Fibroblast of pulmonary artery (primary cell): ENCODE data around the gene DHRS3.

Source experiments
- DNase-seq: peaks from one replicate; pipeline ENCODE4 v3.0.0-alpha.2; 2010; ENCODE audit warnings: low read depth
- H3K4me3 ChIP-seq: replicated peaks from 2 replicates; pipeline ENCODE4 v1.5.1; 2011; ENCODE audit warnings: low read depth, mild to moderate bottlenecking, control low read depth, low read length, moderate library complexity
- TF ChIP-seq, protein P1 (sequence below): IDR thresholded peaks from 2 replicates; pipeline ENCODE4 v1.5.1; 2011; ENCODE audit warnings: mild to moderate bottlenecking, control low read depth, low read length, inconsistent platforms; ENCODE audit errors: missing control alignments

Gene DHRS3

DNA sequence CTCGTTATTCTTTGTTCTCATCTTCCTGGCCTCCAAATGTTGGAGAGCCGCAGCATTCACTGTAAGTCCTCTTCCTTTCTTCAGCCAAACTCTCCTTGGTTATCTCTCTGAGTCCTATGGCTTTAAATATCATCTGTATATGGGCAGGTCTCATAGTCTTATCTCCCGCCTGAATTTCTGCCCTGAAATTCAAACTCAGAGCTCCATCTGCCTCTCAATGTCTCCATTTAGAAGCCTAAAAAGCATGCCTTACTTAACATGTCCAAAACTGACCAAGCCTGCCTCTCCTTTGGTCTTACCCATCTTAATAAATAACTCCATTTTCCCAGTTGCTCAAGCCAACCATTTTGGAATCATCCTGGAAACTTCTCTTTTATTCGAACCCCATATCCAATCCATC is 80.7 kb downstream of the DHRS3 start:
- TF ChIP-seq, protein P1, sequence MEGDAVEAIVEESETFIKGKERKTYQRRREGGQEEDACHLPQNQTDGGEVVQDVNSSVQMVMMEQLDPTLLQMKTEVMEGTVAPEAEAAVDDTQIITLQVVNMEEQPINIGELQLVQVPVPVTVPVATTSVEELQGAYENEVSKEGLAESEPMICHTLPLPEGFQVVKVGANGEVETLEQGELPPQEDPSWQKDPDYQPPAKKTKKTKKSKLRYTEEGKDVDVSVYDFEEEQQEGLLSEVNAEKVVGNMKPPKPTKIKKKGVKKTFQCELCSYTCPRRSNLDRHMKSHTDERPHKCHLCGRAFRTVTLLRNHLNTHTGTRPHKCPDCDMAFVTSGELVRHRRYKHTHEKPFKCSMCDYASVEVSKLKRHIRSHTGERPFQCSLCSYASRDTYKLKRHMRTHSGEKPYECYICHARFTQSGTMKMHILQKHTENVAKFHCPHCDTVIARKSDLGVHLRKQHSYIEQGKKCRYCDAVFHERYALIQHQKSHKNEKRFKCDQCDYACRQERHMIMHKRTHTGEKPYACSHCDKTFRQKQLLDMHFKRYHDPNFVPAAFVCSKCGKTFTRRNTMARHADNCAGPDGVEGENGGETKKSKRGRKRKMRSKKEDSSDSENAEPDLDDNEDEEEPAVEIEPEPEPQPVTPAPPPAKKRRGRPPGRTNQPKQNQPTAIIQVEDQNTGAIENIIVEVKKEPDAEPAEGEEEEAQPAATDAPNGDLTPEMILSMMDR, result no peak
- no peak overlapping the region for H3K4me3 ChIP-seq
- no peak for DNase-seq

GRCh38 chr1:12536023-12536639 is 81.9 kb downstream of the DHRS3 start:
- no peak overlapping the region for H3K4me3 ChIP-seq
- TF ChIP-seq, protein P1, result no peak
- no peak for DNase-seq

DNA sequence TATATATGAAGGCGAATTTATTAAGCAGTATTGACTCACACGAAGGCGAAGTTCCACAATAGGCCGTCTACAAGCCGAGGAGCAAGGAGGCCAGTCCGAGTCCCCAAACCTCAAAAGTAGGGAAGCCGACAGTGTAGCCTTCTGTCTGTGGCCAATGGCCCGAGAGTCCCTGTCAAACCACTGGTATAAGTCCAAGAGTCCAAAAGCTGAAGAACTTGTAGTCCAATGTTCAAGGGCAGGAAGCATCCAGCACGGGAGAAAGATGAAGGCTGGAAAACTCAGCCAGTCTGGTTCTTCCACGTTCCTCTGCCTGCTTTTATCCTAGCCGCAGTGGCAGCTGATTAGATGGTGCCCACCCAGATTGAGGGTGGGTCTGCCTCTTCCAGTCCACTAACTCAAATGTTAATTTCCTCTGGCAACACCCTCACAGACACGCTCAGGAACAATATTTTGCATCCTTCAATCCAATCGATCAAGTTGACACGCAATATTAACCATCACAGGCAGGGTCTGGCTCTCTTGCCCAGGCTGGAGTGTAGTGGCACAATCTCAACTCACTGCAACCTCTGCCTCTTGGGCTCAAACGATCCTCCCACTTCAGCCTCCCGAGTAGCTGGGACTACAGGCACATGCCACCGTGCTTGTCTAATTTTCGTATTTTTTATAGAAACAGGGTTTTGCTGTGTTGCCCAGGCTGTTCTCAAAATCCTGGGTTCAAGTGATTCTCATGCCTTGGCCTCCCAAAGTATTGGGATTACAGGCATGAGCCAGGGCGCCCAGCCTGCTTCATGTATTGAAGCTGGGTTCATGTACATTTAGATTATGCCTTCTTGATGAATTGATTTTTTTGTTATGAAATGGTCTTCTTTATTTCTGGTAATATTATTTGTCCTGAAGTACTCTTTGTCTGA is 85.3 kb downstream of the DHRS3 start:
- TF ChIP-seq, protein P1, result no peak
- H3K4me3 ChIP-seq, result no peak overlapping the region
- no peak for DNase-seq

GRCh38 chr1:12531179-12531499 is 86.9 kb downstream of the DHRS3 start:
- no peak for DNase-seq
- H3K4me3 ChIP-seq, result no peak overlapping the region
- TF ChIP-seq, protein P1, result no peak

- DNase-seq, result no peak
- no peak overlapping the region for H3K4me3 ChIP-seq
- TF ChIP-seq, protein P1, result no peak
Measured at GRCh38 chr1:12530462-12531178, 87.4 kb downstream of the DHRS3 start.

DNA sequence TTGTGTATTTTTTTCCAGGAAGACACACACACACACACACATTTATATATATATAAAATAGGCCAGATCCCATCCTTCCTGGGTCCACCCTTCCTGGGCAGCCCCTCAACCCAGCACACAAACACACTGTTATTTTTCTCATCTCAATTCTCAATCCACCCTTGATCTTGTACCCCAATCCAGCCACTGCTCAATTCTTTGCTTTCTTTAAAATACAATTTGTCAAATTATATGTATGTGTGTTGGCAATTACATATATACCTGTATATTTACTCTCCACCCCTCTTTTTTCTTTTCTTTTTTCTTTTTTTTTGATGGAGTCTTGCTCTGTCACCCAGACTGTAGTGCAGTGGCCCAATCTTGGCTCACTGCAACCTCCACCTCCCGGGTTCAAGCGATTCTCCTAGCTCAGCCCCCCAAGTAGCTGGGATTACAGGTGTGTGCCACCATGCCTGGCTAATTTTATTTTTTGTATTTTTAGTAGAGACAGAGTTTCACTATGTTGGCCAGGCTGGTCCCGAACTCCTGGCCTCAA is 88.3 kb downstream of the DHRS3 start:
- no peak for DNase-seq
- no peak overlapping the region for H3K4me3 ChIP-seq
- TF ChIP-seq, protein P1, result no peak
